ENCODE measurements around the gene NKTR.

DNA sequence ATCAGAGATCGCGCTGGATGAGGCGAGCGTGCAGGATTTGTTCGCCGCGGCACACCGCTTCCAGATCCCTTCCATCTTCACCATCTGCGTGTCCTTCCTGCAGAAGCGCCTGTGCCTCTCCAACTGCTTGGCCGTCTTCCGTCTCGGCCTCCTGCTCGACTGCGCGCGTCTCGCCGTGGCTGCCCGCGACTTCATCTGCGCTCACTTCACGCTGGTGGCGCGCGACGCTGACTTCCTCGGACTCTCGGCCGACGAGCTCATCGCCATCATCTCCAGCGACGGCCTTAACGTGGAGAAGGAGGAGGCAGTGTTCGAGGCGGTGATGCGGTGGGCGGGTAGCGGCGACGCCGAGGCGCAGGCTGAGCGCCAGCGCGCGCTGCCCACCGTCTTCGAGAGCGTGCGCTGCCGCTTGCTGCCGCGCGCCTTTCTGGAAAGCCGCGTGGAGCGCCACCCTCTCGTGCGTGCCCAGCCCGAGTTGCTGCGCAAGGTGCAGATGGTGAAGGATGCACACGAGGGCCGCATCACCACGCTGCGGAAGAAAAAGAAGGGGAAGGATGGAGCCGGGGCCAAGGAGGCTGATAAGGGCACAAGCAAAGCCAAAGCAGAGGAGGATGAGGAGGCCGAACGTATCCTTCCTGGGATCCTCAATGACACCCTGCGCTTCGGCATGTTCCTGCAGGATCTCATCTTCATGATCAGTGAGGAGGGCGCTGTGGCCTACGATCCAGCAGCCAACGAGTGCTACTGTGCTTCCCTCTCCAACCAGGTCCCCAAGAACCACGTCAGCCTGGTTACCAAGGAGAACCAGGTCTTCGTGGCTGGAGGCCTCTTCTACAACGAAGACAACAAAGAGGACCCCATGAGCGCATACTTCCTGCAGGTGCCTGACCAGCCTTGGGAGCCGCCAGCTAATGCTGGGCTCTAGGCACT, 85.7 kb downstream of the NKTR start:
- TF ChIP-seq, protein P1, sequence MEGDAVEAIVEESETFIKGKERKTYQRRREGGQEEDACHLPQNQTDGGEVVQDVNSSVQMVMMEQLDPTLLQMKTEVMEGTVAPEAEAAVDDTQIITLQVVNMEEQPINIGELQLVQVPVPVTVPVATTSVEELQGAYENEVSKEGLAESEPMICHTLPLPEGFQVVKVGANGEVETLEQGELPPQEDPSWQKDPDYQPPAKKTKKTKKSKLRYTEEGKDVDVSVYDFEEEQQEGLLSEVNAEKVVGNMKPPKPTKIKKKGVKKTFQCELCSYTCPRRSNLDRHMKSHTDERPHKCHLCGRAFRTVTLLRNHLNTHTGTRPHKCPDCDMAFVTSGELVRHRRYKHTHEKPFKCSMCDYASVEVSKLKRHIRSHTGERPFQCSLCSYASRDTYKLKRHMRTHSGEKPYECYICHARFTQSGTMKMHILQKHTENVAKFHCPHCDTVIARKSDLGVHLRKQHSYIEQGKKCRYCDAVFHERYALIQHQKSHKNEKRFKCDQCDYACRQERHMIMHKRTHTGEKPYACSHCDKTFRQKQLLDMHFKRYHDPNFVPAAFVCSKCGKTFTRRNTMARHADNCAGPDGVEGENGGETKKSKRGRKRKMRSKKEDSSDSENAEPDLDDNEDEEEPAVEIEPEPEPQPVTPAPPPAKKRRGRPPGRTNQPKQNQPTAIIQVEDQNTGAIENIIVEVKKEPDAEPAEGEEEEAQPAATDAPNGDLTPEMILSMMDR (IDR thresholded peaks at IDR 0.05), result no peak
- no peak for TF ChIP-seq POLR2A (IDR thresholded peaks at IDR 0.05)
